Measurements from ENCODE around the gene ESYT3. TPM values are rescaled to one million over a fixed set of nuclear protein-coding genes. Genes with fewer than 3 reads are reported as not detected.

The ESYT3 gene
- total RNA-seq, 1 donor from 2014 or later = 1.8 TPM

DNA sequence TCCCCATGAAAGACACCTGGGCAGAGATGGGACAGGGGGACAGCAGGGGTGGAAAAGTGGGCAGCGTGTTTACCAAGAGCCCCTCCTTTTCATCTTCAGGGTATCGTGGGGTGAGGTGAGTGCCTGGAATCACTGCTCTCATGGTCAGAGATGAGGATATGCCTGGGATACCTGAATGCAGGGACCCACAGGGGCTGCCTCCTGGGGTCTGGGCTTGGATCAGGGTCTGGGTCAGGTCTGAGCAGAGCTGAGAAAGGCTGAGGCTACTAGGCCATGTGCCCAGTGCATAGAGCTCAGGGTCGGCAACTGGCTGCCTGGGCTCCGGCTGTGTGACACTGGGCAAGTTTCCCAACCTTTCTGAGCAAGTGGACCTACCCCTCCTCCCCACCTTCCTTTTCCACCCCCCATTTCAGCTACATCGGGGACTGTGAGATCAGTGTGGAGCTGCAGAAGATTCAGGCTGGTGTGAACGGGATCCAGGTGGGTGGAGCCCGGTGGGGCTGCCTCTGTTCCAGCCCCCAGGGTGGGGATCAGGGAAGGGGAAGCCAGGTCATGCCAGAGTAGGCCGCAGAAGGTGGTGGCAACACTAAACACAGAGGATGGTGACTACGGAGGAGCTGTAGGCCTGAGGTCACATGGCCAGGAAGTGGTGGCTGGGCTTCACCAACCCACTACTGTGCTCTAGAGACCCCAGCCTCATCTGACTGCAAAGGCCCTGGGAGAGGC, 24.5 kb downstream of the ESYT3 start:
- no peak overlapping the region for H3K27ac Mint-ChIP-seq
- no peak overlapping the region for H3K4me3 Mint-ChIP-seq (ENCODE audit: low read depth)
- no peak for DNase-seq (ENCODE audit: low spot score, unreplicated experiment)
- no peaks in the 10 kb centered on the region for H3K9me3 Mint-ChIP-seq (ENCODE audit: low read depth)
- H3K4me1 Mint-ChIP-seq (ENCODE audit: low read depth) = no peaks in the 10 kb centered on the region
- H3K27me3 Mint-ChIP-seq = no peaks in the 10 kb centered on the region
- no peak for TF ChIP-seq CTCF (IDR thresholded peaks at IDR 0.05; ENCODE audit: unreplicated experiment)
- H3K36me3 Mint-ChIP-seq (ENCODE audit: insufficient read depth) = no peaks in the 10 kb centered on the region

GRCh38 chr3:138459619-138460535, 25.5 kb downstream of the ESYT3 start:
- Mint-ChIP-seq H3K36me3 (ENCODE audit: insufficient read depth) (no peaks in the 10 kb centered on the region), H3K4me3 (ENCODE audit: low read depth) (no peak overlapping the region), H3K27ac (no peak overlapping the region), H3K4me1 (ENCODE audit: low read depth) (no peaks in the 10 kb centered on the region), H3K9me3 (ENCODE audit: low read depth) (no peaks in the 10 kb centered on the region), H3K27me3 (no peaks in the 10 kb centered on the region)
- TF ChIP-seq CTCF (IDR thresholded peaks at IDR 0.05; ENCODE audit: unreplicated experiment) = no peak
- no peak for DNase-seq (ENCODE audit: low spot score, unreplicated experiment)

GRCh38 chr3:138460536-138461205, 26.3 kb downstream of the ESYT3 start:
- no peak for DNase-seq (ENCODE audit: low spot score, unreplicated experiment)
- Mint-ChIP-seq H3K27me3 (no peaks in the 10 kb centered on the region), H3K4me1 (ENCODE audit: low read depth) (no peaks in the 10 kb centered on the region), H3K9me3 (ENCODE audit: low read depth) (no peaks in the 10 kb centered on the region), H3K36me3 (ENCODE audit: insufficient read depth) (no peaks in the 10 kb centered on the region), H3K27ac (no peak overlapping the region), H3K4me3 (ENCODE audit: low read depth) (no peak overlapping the region)
- TF ChIP-seq CTCF (IDR thresholded peaks at IDR 0.05; ENCODE audit: unreplicated experiment) = no peak

DNA sequence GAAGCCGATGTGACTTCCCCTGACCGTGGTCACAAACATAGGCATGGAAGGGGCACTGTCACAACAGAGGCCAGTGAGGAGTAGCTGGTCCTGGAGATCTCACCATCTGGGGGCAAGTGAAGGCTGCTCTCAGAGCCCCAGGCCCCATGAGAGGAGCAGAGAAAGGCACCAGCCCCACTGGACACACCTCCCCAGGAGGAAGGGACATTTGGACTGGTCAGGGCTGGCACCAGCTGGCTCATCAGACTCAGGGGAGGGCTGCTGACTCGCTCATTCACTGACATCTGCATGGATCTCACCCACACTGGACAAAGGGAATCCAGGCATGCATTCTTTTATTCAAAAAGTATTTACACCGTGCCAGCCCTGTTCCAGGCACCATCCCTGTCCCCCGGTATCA, 26.8 kb downstream of the ESYT3 start:
- Mint-ChIP-seq H3K36me3 (ENCODE audit: insufficient read depth) (no peaks in the 10 kb centered on the region), H3K4me3 (ENCODE audit: low read depth) (no peak overlapping the region), H3K9me3 (ENCODE audit: low read depth) (no peaks in the 10 kb centered on the region), H3K27ac (no peak overlapping the region), H3K27me3 (no peaks in the 10 kb centered on the region), H3K4me1 (ENCODE audit: low read depth) (no peaks in the 10 kb centered on the region)
- no peak for TF ChIP-seq CTCF (IDR thresholded peaks at IDR 0.05; ENCODE audit: unreplicated experiment)
- no peak for DNase-seq (ENCODE audit: low spot score, unreplicated experiment)

- H3K27ac Mint-ChIP-seq = no peak overlapping the region
- H3K27me3 Mint-ChIP-seq = no peaks in the 10 kb centered on the region
- TF ChIP-seq CTCF (IDR thresholded peaks at IDR 0.05; ENCODE audit: unreplicated experiment) = no peak
- no peaks in the 10 kb centered on the region for H3K36me3 Mint-ChIP-seq (ENCODE audit: insufficient read depth)
- DNase-seq (ENCODE audit: low spot score, unreplicated experiment) = no peak
- H3K4me3 Mint-ChIP-seq (ENCODE audit: low read depth) = no peak overlapping the region
- no peaks in the 10 kb centered on the region for H3K4me1 Mint-ChIP-seq (ENCODE audit: low read depth)
- H3K9me3 Mint-ChIP-seq (ENCODE audit: low read depth) = no peaks in the 10 kb centered on the region
Observed at GRCh38 chr3:138461896-138462295, 27.5 kb downstream of the ESYT3 start.
